Erythroblast (primary cell): ENCODE data around the gene PCK1.

Experiments
- GATA1 ChIP-seq: IDR thresholded peaks from 2 replicates; pipeline ENCODE4 v1.6.1; 2011; ENCODE audit warnings: low read depth, mild to moderate bottlenecking, control low read depth, low read length, moderate library complexity
- POLR2A ChIP-seq: IDR thresholded peaks from 2 replicates; pipeline ENCODE4 v1.6.1; 2011; ENCODE audit warnings: mild to moderate bottlenecking, low read length

- no peak for TF ChIP-seq POLR2A
- no peak for TF ChIP-seq GATA1
These were observed 21.8 kb downstream of the PCK1 start for GRCh38 chr20:57582432-57583288.
